Hepatocyte (in vitro differentiated cells): ENCODE measurements around the gene BATF2. TPM values are rescaled to one million over a fixed set of nuclear protein-coding genes. Genes with fewer than 3 reads are reported as not detected.

Experiments
- DNase-seq: peaks from one replicate; pipeline ENCODE4 v3.0.0-alpha.2; 2016; ENCODE audit warnings: low spot score
- H2AFZ ChIP-seq: fragments of 200-600 bp; sonication (generic); 2 replicates; pipeline ENCODE4 v1.6.0; 2016; ENCODE audit warnings: antibody characterized with exemption, mild to moderate bottlenecking
- H3K27ac ChIP-seq: fragments of 200-600 bp; sonication (generic); 2 replicates; pipeline ENCODE4 v1.5.1; 2016; ENCODE audit warnings: mild to moderate bottlenecking
- H3K27me3 ChIP-seq: fragments of 200-600 bp; sonication (generic); 2 replicates; pipeline ENCODE4 v1.6.1; 2016
- H3K36me3 ChIP-seq: fragments of 200-600 bp; sonication (generic); replicated peaks from 2 replicates; pipeline ENCODE4 v1.5.1; 2016; ENCODE audit warnings: low read depth; ENCODE audit not compliant: insufficient read depth
- H3K4me1 ChIP-seq: fragments of 200-600 bp; sonication (generic); 2 replicates; pipeline ENCODE4 v1.5.1; 2016; ENCODE audit warnings: mild to moderate bottlenecking, moderate library complexity; ENCODE audit not compliant: insufficient read depth
- H3K4me2 ChIP-seq: fragments of 200-600 bp; sonication (generic); 2 replicates; pipeline ENCODE4 v1.6.0; 2016
- H3K4me3 ChIP-seq: fragments of 200-600 bp; sonication (generic); 2 replicates; pipeline ENCODE4 v1.5.1; 2016; ENCODE audit warnings: mild to moderate bottlenecking
- H3K79me2 ChIP-seq: fragments of 200-600 bp; sonication (generic); 2 replicates; pipeline ENCODE4 v1.6.0; 2017; ENCODE audit warnings: mild to moderate bottlenecking
- H3K9me2 ChIP-seq: fragments of 200-600 bp; sonication (generic); replicated peaks from 2 replicates; pipeline ENCODE4 v1.6.0; 2017; ENCODE audit warnings: mild to moderate bottlenecking; ENCODE audit not compliant: insufficient read depth
- H3K9me3 ChIP-seq: fragments of 200-600 bp; sonication (generic); 2 replicates; pipeline ENCODE4 v1.5.1; 2016; ENCODE audit warnings: low read depth, mild to moderate bottlenecking
- H4K20me1 ChIP-seq: fragments of 200-600 bp; sonication (generic); 2 replicates; pipeline ENCODE4 v1.6.0; 2016; ENCODE audit warnings: mild to moderate bottlenecking; ENCODE audit not compliant: insufficient read depth, poor library complexity, severe bottlenecking
- EZH2 ChIP-seq: fragments of 200-600 bp; sonication (generic); IDR thresholded peaks from 2 replicates; pipeline ENCODE4 v1.6.1; 2016; ENCODE audit warnings: antibody characterized with exemption, mild to moderate bottlenecking, borderline replicate concordance
- EZH2phosphoT487 ChIP-seq: fragments of 200-600 bp; sonication (generic); IDR thresholded peaks from one replicate; pipeline ENCODE4 v1.6.1; 2018; ENCODE audit warnings: antibody characterized with exemption, mild to moderate bottlenecking, low read depth, moderate library complexity; ENCODE audit not compliant: unreplicated experiment, severe bottlenecking
- WGBS: methylation state at CpG from one replicate; pipeline ENCODE4 v1.1.6; 2016; ENCODE audit warnings: low lambda C conversion rate; ENCODE audit errors: missing lambda C conversion rate; 5-methylcytosine and 5-hydroxymethylcytosine counted together
- polyA plus RNA-seq: library from polyadenylated mRNA; unstranded; fragments of >200 nt; fragmentation: Nextera tagmentation; extraction: Ambion mirVana; gene quantifications from 2 replicates; pipeline ENCODE4 v1.2.1, GENCODE V29; 2016
- total RNA-seq: library from RNA; depleted of rRNA; stranded (reverse); fragments of >200 nt; gene quantifications from 2 replicates; pipeline ENCODE4 v1.2.3, GENCODE V29; 2014
- TF ChIP-seq, protein P1 (sequence below): fragments of 200-600 bp; sonication (generic); IDR thresholded peaks from 2 replicates; pipeline ENCODE4 v1.5.1; 2016; ENCODE audit warnings: antibody characterized with exemption, mild to moderate bottlenecking; ENCODE audit not compliant: poor library complexity

Gene BATF2
- total and polyA plus RNA-seq, 2 experiments from 2014 or later: 1.9 to 2.6 TPM

GRCh38 chr11:64969209-64969608 is 27.6 kb downstream of the BATF2 start:
- H3K4me2 ChIP-seq: no peak overlapping the region
- no peaks in the 10 kb centered on the region for H4K20me1 ChIP-seq
- H3K36me3 ChIP-seq: no peaks in the 10 kb centered on the region
- no peak overlapping the region for H2AFZ ChIP-seq
- no peaks in the 10 kb centered on the region for H3K79me2 ChIP-seq
- no peak overlapping the region for H3K27ac ChIP-seq
- no peak for DNase-seq
- no peaks in the 10 kb centered on the region for H3K9me2 ChIP-seq
- H3K4me3 ChIP-seq: no peak overlapping the region
- no peak for TF ChIP-seq EZH2phosphoT487
- no peak for TF ChIP-seq EZH2
- TF ChIP-seq, protein P1, sequence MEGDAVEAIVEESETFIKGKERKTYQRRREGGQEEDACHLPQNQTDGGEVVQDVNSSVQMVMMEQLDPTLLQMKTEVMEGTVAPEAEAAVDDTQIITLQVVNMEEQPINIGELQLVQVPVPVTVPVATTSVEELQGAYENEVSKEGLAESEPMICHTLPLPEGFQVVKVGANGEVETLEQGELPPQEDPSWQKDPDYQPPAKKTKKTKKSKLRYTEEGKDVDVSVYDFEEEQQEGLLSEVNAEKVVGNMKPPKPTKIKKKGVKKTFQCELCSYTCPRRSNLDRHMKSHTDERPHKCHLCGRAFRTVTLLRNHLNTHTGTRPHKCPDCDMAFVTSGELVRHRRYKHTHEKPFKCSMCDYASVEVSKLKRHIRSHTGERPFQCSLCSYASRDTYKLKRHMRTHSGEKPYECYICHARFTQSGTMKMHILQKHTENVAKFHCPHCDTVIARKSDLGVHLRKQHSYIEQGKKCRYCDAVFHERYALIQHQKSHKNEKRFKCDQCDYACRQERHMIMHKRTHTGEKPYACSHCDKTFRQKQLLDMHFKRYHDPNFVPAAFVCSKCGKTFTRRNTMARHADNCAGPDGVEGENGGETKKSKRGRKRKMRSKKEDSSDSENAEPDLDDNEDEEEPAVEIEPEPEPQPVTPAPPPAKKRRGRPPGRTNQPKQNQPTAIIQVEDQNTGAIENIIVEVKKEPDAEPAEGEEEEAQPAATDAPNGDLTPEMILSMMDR: no peak
- no peaks in the 10 kb centered on the region for H3K4me1 ChIP-seq
- H3K9me3 ChIP-seq: no peaks in the 10 kb centered on the region
- WGBS: 65% methylated on average over 5 of the region's 5 CpGs
- no peaks in the 10 kb centered on the region for H3K27me3 ChIP-seq

- no peak overlapping the region for H3K27ac ChIP-seq
- no peak overlapping the region for H2AFZ ChIP-seq
- H3K9me3 ChIP-seq: no peaks in the 10 kb centered on the region
- H3K9me2 ChIP-seq: no peaks in the 10 kb centered on the region
- H4K20me1 ChIP-seq: no peaks in the 10 kb centered on the region
- WGBS: 93% methylated on average over 3 of the region's 3 CpGs
- no peak overlapping the region for H3K4me2 ChIP-seq
- no peak for DNase-seq
- no peaks in the 10 kb centered on the region for H3K27me3 ChIP-seq
- H3K4me1 ChIP-seq: no peaks in the 10 kb centered on the region
- no peak overlapping the region for H3K4me3 ChIP-seq
- no peaks in the 10 kb centered on the region for H3K79me2 ChIP-seq
- TF ChIP-seq, protein P1: no peak
- no peak for TF ChIP-seq EZH2
- TF ChIP-seq EZH2phosphoT487: no peak
- H3K36me3 ChIP-seq: no peaks in the 10 kb centered on the region
Observed at GRCh38 chr11:64967375-64967774, 29.4 kb downstream of the BATF2 start.

DNA sequence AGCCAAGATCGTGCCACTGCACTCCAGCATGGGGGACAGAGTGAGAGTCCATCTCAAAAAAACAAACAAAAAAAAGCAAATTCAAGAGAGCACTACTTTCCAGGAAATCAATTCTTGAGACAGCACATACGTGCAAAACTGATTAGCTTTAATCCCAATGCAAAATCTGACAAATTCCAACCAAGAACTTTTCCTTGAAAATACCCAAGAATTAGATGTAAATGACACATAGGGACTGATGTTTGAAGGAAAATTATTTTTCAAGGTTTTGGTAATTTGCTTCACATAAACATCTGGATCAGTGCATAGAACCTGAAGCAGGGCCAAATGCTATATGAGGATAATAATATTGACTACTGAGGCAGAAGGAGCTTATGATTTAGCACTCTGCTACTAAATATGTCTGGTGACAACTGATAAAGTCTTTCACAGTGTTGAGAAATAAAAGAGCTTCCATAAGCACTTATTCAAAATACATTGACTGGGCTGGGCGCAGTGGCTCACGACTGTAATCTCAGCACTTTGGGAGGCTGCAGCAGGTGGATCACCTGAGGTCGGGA is 33.6 kb downstream of the BATF2 start:
- H3K79me2 ChIP-seq: no peaks in the 10 kb centered on the region
- TF ChIP-seq, protein P1: no peak
- TF ChIP-seq EZH2phosphoT487 (no peak), EZH2 (no peak)
- H3K27me3 ChIP-seq: no peaks in the 10 kb centered on the region
- H3K4me3 ChIP-seq: no peak overlapping the region
- 89% methylated on average over 5 of the region's 5 CpGs for WGBS
- H3K9me3 ChIP-seq: no peaks in the 10 kb centered on the region
- H3K4me1 ChIP-seq: no peaks in the 10 kb centered on the region
- no peak overlapping the region for H3K27ac ChIP-seq
- no peaks in the 10 kb centered on the region for H4K20me1 ChIP-seq
- H3K9me2 ChIP-seq: no peaks in the 10 kb centered on the region
- H3K36me3 ChIP-seq: no peaks in the 10 kb centered on the region
- no peak overlapping the region for H3K4me2 ChIP-seq
- H2AFZ ChIP-seq: no peak overlapping the region
- DNase-seq: no peak

DNA sequence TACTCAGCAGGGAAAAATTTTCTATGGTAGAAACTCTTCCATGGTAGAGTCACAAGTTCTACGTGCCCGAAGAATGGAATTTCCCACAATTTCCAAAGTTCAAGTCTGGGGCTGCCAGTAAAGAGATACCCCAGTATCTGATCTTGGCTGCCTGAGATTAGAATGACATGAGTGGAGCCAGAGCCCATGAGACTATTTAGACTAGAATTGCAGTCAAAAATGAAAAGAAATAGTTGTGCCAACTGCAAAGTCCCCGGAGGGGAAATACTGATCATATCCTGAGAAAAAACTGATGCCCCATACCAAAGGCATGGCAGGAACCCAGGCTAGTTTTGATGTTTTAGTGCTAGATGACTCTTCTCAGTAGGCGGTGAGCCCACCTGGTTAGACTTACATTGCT is 36.1 kb downstream of the BATF2 start:
- Histone ChIP-seq H3K9me2 (no peaks in the 10 kb centered on the region), H3K4me1 (no peaks in the 10 kb centered on the region), H3K27me3 (no peaks in the 10 kb centered on the region), H3K9me3 (no peaks in the 10 kb centered on the region), H3K4me3 (no peak overlapping the region), H4K20me1 (no peaks in the 10 kb centered on the region), H3K27ac (no peak overlapping the region), H3K36me3 (no peaks in the 10 kb centered on the region), H2AFZ (no peak overlapping the region), H3K79me2 (no peaks in the 10 kb centered on the region), H3K4me2 (no peak overlapping the region)
- TF ChIP-seq EZH2: no peak
- TF ChIP-seq EZH2phosphoT487: no peak
- TF ChIP-seq, protein P1: no peak
- no peak for DNase-seq
- 76% methylated on average over 4 of the region's 4 CpGs for WGBS
